Upper lobe of right lung (tissue), 1 donor: ENCODE measurements around the gene SUSD1. TPM values are rescaled to one million over a fixed set of nuclear protein-coding genes. Genes with fewer than 3 reads are reported as not detected.

Experiments
- ATAC-seq: fragments of 200-7000 bp; cut with Tn5 transposase; one replicate; pipeline ENCODE4 v1.9.1; 2020; ENCODE audit warnings: mild to moderate bottlenecking, moderate library complexity
- DNase-seq: peaks from one replicate; pipeline ENCODE4 v3.0.0-alpha.2; 2020
- H3K27ac ChIP-seq: fragments of 200-600 bp; one replicate; pipeline ENCODE4 v1.8.0; 2022
- H3K27me3 ChIP-seq: fragments of 200-600 bp; one replicate; pipeline ENCODE4 v1.8.0; 2022; ENCODE audit warnings: mild to moderate bottlenecking
- H3K36me3 ChIP-seq: fragments of 200-600 bp; one replicate; pipeline ENCODE4 v1.8.0; 2022
- H3K4me1 ChIP-seq: fragments of 200-600 bp; one replicate; pipeline ENCODE4 v1.8.0; 2022
- H3K4me3 ChIP-seq: fragments of 200-600 bp; one replicate; pipeline ENCODE4 v1.8.0; 2022; ENCODE audit warnings: mild to moderate bottlenecking
- H3K9me3 ChIP-seq: fragments of 200-600 bp; one replicate; pipeline ENCODE4 v1.8.0; 2022
- CTCF ChIP-seq: fragments of 200-600 bp; IDR thresholded peaks from one replicate; pipeline ENCODE4 v1.8.0; 2022; ENCODE audit warnings: antibody characterized with exemption
- intact Hi-C: fragments of 100-400 bp; cut with DNase I; formaldehyde crosslinking; loops from one replicate; pipeline ENCODE4 v1.11.0; 2022
- total RNA-seq: library from RNA; stranded (reverse); fragmentation: NEBNext Ultra II Directional; extraction: Animal tissue kit (Norgen Biotek cat#: 25700); gene quantifications from one replicate; pipeline ENCODE4 v1.2.1, GENCODE V29; 2021
- donor health status: DM: no; HTN: yes; CAD: no; lungs with severe emphysema.

The SUSD1 gene
- total RNA-seq, 1 donor from 2014 or later, result 31.0 TPM

- TF ChIP-seq CTCF, result no peak
- peak; percentile 40 for ATAC-seq
- no peaks in the 10 kb centered on the region for H3K27me3 ChIP-seq
- peaks cover 35% of the 10 kb centered on the region for H3K4me1 ChIP-seq
- H3K4me3 ChIP-seq, result no peak overlapping the region
- H3K9me3 ChIP-seq, result no peaks in the 10 kb centered on the region
- H3K36me3 ChIP-seq, result no peaks in the 10 kb centered on the region
- peak; percentile 69 for DNase-seq
- intact Hi-C loops, result no loop called here
- H3K27ac ChIP-seq, result no peak overlapping the region
Measured at GRCh38 chr9:112065806-112066606, 109.1 kb downstream of the SUSD1 start.

GRCh38 chr9:112064871-112065270 lies 110.2 kb downstream of the SUSD1 start:
- DNase-seq, result no peak
- no peaks in the 10 kb centered on the region for H3K27me3 ChIP-seq
- no peaks in the 10 kb centered on the region for H3K9me3 ChIP-seq
- intact Hi-C loops, result no loop called here
- TF ChIP-seq CTCF, result no peak
- no peak for ATAC-seq
- H3K27ac ChIP-seq, result no peak overlapping the region
- H3K4me1 ChIP-seq, result peaks cover 46% of the 10 kb centered on the region
- no peak overlapping the region for H3K4me3 ChIP-seq
- H3K36me3 ChIP-seq, result no peaks in the 10 kb centered on the region

- H3K4me1 ChIP-seq, result peaks cover 54% of the 10 kb centered on the region
- no peak overlapping the region for H3K27ac ChIP-seq
- TF ChIP-seq CTCF, result no peak
- no peak overlapping the region for H3K4me3 ChIP-seq
- intact Hi-C loops, result no loop called here
- ATAC-seq (no peak), DNase-seq (no peak)
- no peaks in the 10 kb centered on the region for H3K27me3 ChIP-seq
- no peaks in the 10 kb centered on the region for H3K36me3 ChIP-seq
- H3K9me3 ChIP-seq, result no peaks in the 10 kb centered on the region
Measured at GRCh38 chr9:112063586-112063985, 111.5 kb downstream of the SUSD1 start.

- ATAC-seq (peak; percentile 4), DNase-seq (no peak)
- H3K9me3 ChIP-seq, result no peaks in the 10 kb centered on the region
- H3K27ac ChIP-seq, result peak overlapping the region; percentile 71
- H3K4me1 ChIP-seq, result peaks cover 54% of the 10 kb centered on the region
- intact Hi-C loops, result no loop called here
- no peaks in the 10 kb centered on the region for H3K36me3 ChIP-seq
- TF ChIP-seq CTCF, result no peak
- no peaks in the 10 kb centered on the region for H3K27me3 ChIP-seq
- H3K4me3 ChIP-seq, result no peak overlapping the region
Measured at GRCh38 chr9:112063151-112063550, 111.9 kb downstream of the SUSD1 start.

GRCh38 chr9:112061152-112061740 lies 113.9 kb downstream of the SUSD1 start:
- H3K36me3 ChIP-seq, result no peaks in the 10 kb centered on the region
- peaks cover 54% of the 10 kb centered on the region for H3K4me1 ChIP-seq
- DNase-seq, result peak; percentile 67
- H3K27ac ChIP-seq, result peak overlapping the region; percentile 71
- intact Hi-C loops, result no loop called here
- H3K4me3 ChIP-seq, result no peak overlapping the region
- peak; percentile 67 for ATAC-seq
- no peaks in the 10 kb centered on the region for H3K27me3 ChIP-seq
- TF ChIP-seq CTCF, result no peak
- H3K9me3 ChIP-seq, result no peaks in the 10 kb centered on the region
